Lower leg skin (tissue), 3 donors: ENCODE data around the gene NPRL2.

ENCODE experiments used
- POLR2A ChIP-seq, 2 donors: fragments of 450-650 bp; IDR thresholded peaks; one replicate each; pipeline ENCODE4 v1.6.1; 2016 to 2017; ENCODE audit warnings: antibody characterized with exemption in 2 of 2, mild to moderate bottlenecking in 1 of 2, moderate library complexity in 1 of 2
- TF ChIP-seq, protein P1 (sequence below), 3 donors: fragments of 450-650 bp; IDR thresholded peaks; one replicate each; pipeline ENCODE4 v1.5.1; 2016; ENCODE audit warnings: antibody characterized with exemption in 3 of 3, mild to moderate bottlenecking in 3 of 3, moderate library complexity in 2 of 3

DNA sequence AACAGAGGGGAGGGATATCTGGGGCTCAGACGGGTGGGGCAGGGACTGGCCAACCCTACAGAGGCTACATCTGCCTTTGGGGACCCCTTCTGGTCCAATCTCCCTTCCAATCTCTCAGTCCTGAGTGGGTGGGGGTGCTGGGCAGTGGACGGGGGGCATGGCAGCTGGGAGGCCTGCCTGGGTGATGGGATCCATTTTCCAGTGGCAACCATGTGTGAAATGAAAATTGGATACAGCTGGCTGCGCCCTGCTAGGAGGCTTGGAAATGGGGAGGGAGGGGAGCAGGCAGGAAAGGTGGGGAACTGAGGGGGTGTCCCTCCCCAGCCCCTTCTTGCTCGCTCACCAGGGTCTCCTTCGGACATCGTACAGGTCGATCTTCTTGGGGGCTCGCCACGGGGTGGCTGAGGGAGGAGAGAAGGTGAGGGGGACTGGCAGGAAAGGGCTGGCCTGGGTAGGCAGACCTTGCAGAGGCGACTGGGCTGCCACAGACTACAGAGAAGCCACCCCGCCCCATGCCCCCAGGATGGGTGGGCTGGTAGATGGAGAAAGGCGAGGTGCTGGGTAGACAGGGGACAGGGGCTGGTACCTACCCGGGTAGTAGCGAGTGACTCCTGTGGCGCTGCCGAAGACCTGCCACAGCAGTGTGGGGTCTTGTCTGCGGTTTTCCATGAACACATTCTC, 30.0 kb upstream of the NPRL2 start:
- TF ChIP-seq, protein P1, sequence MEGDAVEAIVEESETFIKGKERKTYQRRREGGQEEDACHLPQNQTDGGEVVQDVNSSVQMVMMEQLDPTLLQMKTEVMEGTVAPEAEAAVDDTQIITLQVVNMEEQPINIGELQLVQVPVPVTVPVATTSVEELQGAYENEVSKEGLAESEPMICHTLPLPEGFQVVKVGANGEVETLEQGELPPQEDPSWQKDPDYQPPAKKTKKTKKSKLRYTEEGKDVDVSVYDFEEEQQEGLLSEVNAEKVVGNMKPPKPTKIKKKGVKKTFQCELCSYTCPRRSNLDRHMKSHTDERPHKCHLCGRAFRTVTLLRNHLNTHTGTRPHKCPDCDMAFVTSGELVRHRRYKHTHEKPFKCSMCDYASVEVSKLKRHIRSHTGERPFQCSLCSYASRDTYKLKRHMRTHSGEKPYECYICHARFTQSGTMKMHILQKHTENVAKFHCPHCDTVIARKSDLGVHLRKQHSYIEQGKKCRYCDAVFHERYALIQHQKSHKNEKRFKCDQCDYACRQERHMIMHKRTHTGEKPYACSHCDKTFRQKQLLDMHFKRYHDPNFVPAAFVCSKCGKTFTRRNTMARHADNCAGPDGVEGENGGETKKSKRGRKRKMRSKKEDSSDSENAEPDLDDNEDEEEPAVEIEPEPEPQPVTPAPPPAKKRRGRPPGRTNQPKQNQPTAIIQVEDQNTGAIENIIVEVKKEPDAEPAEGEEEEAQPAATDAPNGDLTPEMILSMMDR (IDR thresholded peaks at IDR 0.05), result no peak
- TF ChIP-seq POLR2A (IDR thresholded peaks at IDR 0.05), result no peak
